ENCODE measurements around the gene SNIP1. TPM values are rescaled to one million over a fixed set of nuclear protein-coding genes. Genes with fewer than 3 reads are reported as not detected.
"Not testable (repeated sequence)": the region's sequence is repeated elsewhere in the genome, so short reads cannot be mapped to it uniquely, and the experiment has no call there.

The SNIP1 gene
- total RNA-seq, 1 experiment from 2014 or later, result 26.4 TPM

DNA sequence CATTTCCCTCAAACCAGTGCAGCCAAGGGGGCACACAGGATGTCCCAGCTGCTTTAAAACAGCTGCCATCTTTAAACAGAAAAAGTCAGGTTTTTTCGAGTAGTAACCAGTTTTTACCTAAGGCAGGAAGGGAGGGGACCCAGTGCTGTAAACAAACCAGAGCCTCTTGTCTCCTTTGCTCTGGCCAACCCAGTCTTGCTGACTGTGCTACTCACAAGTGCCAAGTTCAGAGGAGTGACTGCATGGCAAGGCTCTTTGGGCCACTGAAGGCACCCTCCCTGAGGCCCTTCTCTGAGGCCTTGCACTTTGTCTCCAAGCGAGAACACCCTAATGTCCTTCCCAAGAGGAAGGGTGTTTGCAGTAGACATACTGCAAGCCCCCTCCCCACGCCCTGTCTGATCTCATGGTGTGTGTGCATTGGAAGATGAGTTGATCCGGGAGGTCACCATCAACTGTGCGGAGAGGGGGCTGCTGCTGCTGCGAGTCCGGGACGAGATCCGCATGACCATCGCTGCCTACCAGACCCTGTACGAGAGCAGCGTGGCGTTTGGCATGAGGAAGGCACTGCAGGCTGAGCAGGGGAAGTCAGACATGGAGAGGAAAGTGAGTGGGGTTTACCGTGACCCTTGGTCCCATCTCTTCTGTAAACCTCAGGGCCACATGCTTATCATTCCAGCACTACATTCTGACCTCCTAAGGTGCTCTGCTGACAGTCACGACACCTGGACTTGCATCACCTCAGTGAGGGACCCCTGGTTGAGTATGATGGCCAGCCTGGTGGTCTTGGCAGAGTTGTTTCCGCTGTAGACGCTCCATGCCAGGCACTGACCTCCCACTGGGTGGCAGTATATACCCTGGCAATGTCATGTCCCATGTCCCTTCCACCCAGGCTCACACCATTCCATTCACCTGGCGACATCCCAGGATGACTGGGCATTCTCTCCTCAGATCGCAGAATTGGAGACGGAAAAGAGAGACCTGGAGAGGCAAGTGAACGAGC, 7.3 kb upstream of the SNIP1 start:
- Mint-ChIP-seq H3K9me3 (ENCODE audit: unreplicated experiment) (no peaks in the 10 kb centered on the region), H3K4me3 (ENCODE audit: unreplicated experiment) (no peak overlapping the region), H3K27me3 (ENCODE audit: insufficient read depth, unreplicated experiment) (no peaks in the 10 kb centered on the region), H3K27ac (ENCODE audit: low read depth, unreplicated experiment) (no peak overlapping the region), H3K4me1 (ENCODE audit: insufficient read depth, unreplicated experiment) (no peaks in the 10 kb centered on the region), H3K36me3 (ENCODE audit: insufficient read depth, unreplicated experiment) (peaks cover 9% of the 10 kb centered on the region)
- TSS peak; percentile 6 for BruUV-seq (replicated peaks)
- CTCF ChIA-PET, result interaction anchor here (0.7 kb wide), 1 partner anchor 115 kb away, joined by 3 read pairs; no protein-coding TSS in a partner anchor
- intact Hi-C loops (cut with micrococcal nuclease), result loop anchor here (1.0 kb wide), 1 partner anchor 121 kb away; no protein-coding TSS in a partner anchor
- TF ChIP-seq, protein P1, sequence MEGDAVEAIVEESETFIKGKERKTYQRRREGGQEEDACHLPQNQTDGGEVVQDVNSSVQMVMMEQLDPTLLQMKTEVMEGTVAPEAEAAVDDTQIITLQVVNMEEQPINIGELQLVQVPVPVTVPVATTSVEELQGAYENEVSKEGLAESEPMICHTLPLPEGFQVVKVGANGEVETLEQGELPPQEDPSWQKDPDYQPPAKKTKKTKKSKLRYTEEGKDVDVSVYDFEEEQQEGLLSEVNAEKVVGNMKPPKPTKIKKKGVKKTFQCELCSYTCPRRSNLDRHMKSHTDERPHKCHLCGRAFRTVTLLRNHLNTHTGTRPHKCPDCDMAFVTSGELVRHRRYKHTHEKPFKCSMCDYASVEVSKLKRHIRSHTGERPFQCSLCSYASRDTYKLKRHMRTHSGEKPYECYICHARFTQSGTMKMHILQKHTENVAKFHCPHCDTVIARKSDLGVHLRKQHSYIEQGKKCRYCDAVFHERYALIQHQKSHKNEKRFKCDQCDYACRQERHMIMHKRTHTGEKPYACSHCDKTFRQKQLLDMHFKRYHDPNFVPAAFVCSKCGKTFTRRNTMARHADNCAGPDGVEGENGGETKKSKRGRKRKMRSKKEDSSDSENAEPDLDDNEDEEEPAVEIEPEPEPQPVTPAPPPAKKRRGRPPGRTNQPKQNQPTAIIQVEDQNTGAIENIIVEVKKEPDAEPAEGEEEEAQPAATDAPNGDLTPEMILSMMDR (IDR thresholded peaks at IDR 0.05; ENCODE audit: unreplicated experiment), result peak; percentile 45
- POLR2A ChIA-PET, result no interaction called here
- DNase-seq (ENCODE audit: unreplicated experiment), result peak; percentile 44

DNA sequence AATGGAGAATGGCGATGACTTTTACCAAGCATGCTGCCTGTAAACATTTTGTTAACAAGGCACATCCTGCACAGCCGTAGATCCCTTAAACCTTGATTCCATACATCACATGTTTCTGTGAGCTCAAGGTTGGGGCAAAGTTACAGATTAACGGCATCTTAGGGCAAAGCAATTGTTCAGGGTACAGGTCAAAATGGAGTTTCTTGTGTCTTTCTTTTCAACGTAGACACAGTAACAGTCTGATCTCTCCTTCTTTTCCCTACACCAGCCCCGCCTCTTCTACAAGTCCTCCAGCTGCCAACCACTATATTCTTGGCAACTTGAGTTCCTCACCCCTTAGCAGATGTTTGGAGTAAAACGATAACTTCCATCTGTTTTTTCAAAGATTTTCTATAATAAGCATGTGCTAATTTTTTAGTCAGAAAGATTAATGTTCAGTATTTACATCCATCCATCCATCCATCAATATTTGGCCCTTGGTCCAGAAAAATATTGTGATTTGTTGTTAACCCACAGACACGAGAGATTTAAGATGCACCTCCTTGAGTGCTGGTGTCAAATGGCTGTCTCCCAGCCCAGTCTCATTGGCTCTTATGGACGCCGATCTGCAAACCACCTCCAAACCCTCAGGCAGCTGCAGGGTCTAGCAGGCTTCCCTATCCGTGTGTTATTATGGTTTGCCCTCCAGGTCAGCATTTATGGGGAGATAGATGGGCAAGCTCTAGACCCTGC, 6.5 kb upstream of the SNIP1 start:
- BruUV-seq (replicated peaks), result no TSS peak
- CTCF ChIA-PET, result interaction anchor here (0.7 kb wide), 1 partner anchor 116 kb away, joined by 3 read pairs; no protein-coding TSS in a partner anchor
- no peaks in the 10 kb centered on the region for H3K4me1 Mint-ChIP-seq (ENCODE audit: insufficient read depth, unreplicated experiment)
- no peak overlapping the region for H3K4me3 Mint-ChIP-seq (ENCODE audit: unreplicated experiment)
- TF ChIP-seq, protein P1 (IDR thresholded peaks at IDR 0.05; ENCODE audit: unreplicated experiment), result no peak
- intact Hi-C loops (cut with micrococcal nuclease), result no loop called here
- POLR2A ChIA-PET, result no interaction called here
- H3K9me3 Mint-ChIP-seq (ENCODE audit: unreplicated experiment), result no peaks in the 10 kb centered on the region
- H3K27me3 Mint-ChIP-seq (ENCODE audit: insufficient read depth, unreplicated experiment), result no peaks in the 10 kb centered on the region
- no peak overlapping the region for H3K27ac Mint-ChIP-seq (ENCODE audit: low read depth, unreplicated experiment)
- DNase-seq (ENCODE audit: unreplicated experiment), result no peak
- peaks cover 4% of the 10 kb centered on the region for H3K36me3 Mint-ChIP-seq (ENCODE audit: insufficient read depth, unreplicated experiment)

DNA sequence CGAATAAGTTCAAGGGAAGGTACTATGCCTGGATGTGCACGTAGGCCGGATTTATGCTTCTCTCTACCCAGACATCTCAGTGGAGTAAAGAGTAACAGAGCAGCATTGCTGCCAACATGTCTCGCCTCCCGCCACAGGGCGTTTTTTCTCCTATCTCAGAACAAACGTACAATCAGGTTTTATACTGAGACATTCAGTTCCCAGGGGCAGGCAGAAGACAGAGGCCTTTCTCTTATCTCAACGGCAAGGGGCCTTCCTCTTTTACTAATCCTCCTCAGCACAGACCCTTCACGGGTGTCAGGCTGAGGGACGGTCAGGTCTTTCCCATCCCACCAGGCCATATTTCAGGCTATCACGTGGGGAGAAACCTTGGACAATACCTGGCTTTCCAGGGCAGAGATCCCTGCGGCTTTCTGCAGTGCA, 5.9 kb upstream of the SNIP1 start:
- BruUV-seq (replicated peaks); DNase-seq (ENCODE audit: unreplicated experiment); H3K27me3 Mint-ChIP-seq (ENCODE audit: insufficient read depth, unreplicated experiment); H3K4me3 Mint-ChIP-seq (ENCODE audit: unreplicated experiment); H3K4me1 Mint-ChIP-seq (ENCODE audit: insufficient read depth, unreplicated experiment); CTCF ChIA-PET; H3K36me3 Mint-ChIP-seq (ENCODE audit: insufficient read depth, unreplicated experiment); H3K9me3 Mint-ChIP-seq (ENCODE audit: unreplicated experiment); POLR2A ChIA-PET; H3K27ac Mint-ChIP-seq (ENCODE audit: low read depth, unreplicated experiment); intact Hi-C loops (cut with micrococcal nuclease): not testable (repeated sequence)

DNA sequence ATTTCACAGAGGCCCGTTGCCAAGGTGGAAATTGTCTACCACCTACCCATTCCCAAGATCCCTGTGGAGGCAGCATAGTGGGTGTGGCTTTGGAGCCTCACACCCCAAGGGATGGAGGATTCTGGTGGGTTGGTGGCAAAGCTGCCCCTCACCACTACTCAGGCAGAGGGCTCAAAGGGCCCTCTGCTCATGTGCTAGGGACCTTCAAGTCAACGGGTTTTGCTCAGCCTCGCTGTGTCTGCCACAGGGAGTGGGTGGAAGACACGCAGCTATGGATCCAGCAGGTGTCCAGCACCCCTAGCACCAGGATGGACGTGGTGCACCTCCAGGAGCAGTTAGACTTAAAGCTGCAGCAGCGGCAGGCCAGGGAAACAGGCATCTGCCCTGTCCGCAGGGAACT, 5.0 kb upstream of the SNIP1 start:
- intact Hi-C loops (cut with micrococcal nuclease), result no loop called here
- Mint-ChIP-seq H3K27ac (ENCODE audit: low read depth, unreplicated experiment) (no peak overlapping the region), H3K4me1 (ENCODE audit: insufficient read depth, unreplicated experiment) (no peaks in the 10 kb centered on the region), H3K9me3 (ENCODE audit: unreplicated experiment) (no peaks in the 10 kb centered on the region), H3K27me3 (ENCODE audit: insufficient read depth, unreplicated experiment) (no peaks in the 10 kb centered on the region), H3K36me3 (ENCODE audit: insufficient read depth, unreplicated experiment) (no peaks in the 10 kb centered on the region), H3K4me3 (ENCODE audit: unreplicated experiment) (no peak overlapping the region)
- BruUV-seq (replicated peaks), result no TSS peak
- CTCF ChIA-PET, result no interaction called here
- DNase-seq (ENCODE audit: unreplicated experiment), result no peak
- TF ChIP-seq, protein P1 (IDR thresholded peaks at IDR 0.05; ENCODE audit: unreplicated experiment), result no peak
- POLR2A ChIA-PET, result no interaction called here

Measured in MCF 10A (cell line).